Loucy (cell line): Measurements from ENCODE around the gene CAPN9.

Experiments
- H2AFZ ChIP-seq: fragments of 200-600 bp; sonication (generic); 2 replicates; pipeline ENCODE4 v1.6.0; 2016; ENCODE audit warnings: antibody characterized with exemption, mild to moderate bottlenecking, low read length, moderate library complexity
- H3F3A ChIP-seq: fragments of 200-600 bp; 2 replicates; pipeline ENCODE4 v1.6.0; 2016; ENCODE audit warnings: antibody characterized with exemption, low read depth, mild to moderate bottlenecking
- H3K27me3 ChIP-seq: fragments of 200-600 bp; sonication (generic); 2 replicates; pipeline ENCODE4 v1.6.1; 2014; ENCODE audit warnings: low read length, mild to moderate bottlenecking; ENCODE audit not compliant: insufficient read depth, poor library complexity, severe bottlenecking
- H3K36me3 ChIP-seq: fragments of 200-600 bp; sonication (generic); 2 replicates; pipeline ENCODE4 v1.6.1; 2016; ENCODE audit warnings: low read length; ENCODE audit not compliant: insufficient read depth
- H3K4me1 ChIP-seq: fragments of 200-600 bp; sonication (generic); 2 replicates; pipeline ENCODE4 v1.5.1; 2014; ENCODE audit warnings: low read length, mild to moderate bottlenecking; ENCODE audit not compliant: insufficient read depth, poor library complexity, severe bottlenecking
- H3K4me2 ChIP-seq: fragments of 200-600 bp; sonication (generic); 2 replicates; pipeline ENCODE4 v1.6.0; 2014; ENCODE audit warnings: antibody characterized with exemption, low read length, low read depth, mild to moderate bottlenecking; ENCODE audit not compliant: poor library complexity, severe bottlenecking
- H3K4me3 ChIP-seq: fragments of 200-600 bp; sonication (generic); 2 replicates; pipeline ENCODE4 v1.5.1; 2014; ENCODE audit warnings: low read length, mild to moderate bottlenecking, mixed read lengths; ENCODE audit not compliant: poor library complexity, severe bottlenecking
- H3K79me2 ChIP-seq: fragments of 200-600 bp; sonication (generic); 2 replicates; pipeline ENCODE4 v1.6.1; 2014; ENCODE audit warnings: low read length; ENCODE audit not compliant: insufficient read depth
- H3K9ac ChIP-seq: fragments of 200-600 bp; sonication (generic); 2 replicates; pipeline ENCODE4 v1.6.0; 2014; ENCODE audit warnings: mild to moderate bottlenecking, low read depth, low read length, moderate library complexity; ENCODE audit not compliant: poor library complexity, severe bottlenecking
- H3K9me2 ChIP-seq: fragments of 200-600 bp; sonication (generic); replicated peaks from 2 replicates; pipeline ENCODE4 v1.6.1; 2016; ENCODE audit warnings: low read depth, low read length, mixed read lengths
- H3K9me3 ChIP-seq: fragments of 200-600 bp; sonication (generic); 2 replicates; pipeline ENCODE4 v1.6.1; 2014; ENCODE audit warnings: mild to moderate bottlenecking, antibody characterized with exemption, low read length, low read depth; ENCODE audit not compliant: insufficient read depth
- H4K20me1 ChIP-seq: fragments of 200-600 bp; sonication (generic); 2 replicates; pipeline ENCODE4 v1.6.0; 2014; ENCODE audit warnings: antibody characterized with exemption, low read length, mild to moderate bottlenecking; ENCODE audit not compliant: insufficient read depth, poor library complexity, severe bottlenecking
- CTCF ChIP-seq: fragments of 200-600 bp; sonication (generic); conservative IDR thresholded peaks from 2 replicates; pipeline ENCODE4 v1.5.1; 2014; ENCODE audit warnings: mild to moderate bottlenecking, antibody characterized with exemption, low read length
- EZH2phosphoT487 ChIP-seq: fragments of 200-600 bp; IDR thresholded peaks from 2 replicates; pipeline ENCODE4 v1.6.1; 2018; ENCODE audit warnings: antibody characterized with exemption, mild to moderate bottlenecking, moderate library complexity, borderline replicate concordance

The CAPN9 gene

GRCh38 chr1:230735447-230735846 lies 11.7 kb upstream of the CAPN9 start:
- no peaks in the 10 kb centered on the region for H3K79me2 ChIP-seq
- no peaks in the 10 kb centered on the region for H3K27me3 ChIP-seq
- H3F3A ChIP-seq, result no peaks in the 10 kb centered on the region
- H4K20me1 ChIP-seq, result no peaks in the 10 kb centered on the region
- H3K4me1 ChIP-seq, result no peaks in the 10 kb centered on the region
- H3K9me2 ChIP-seq, result no peaks in the 10 kb centered on the region
- H3K36me3 ChIP-seq, result no peaks in the 10 kb centered on the region
- H2AFZ ChIP-seq, result no peak overlapping the region
- TF ChIP-seq EZH2phosphoT487 (no peak), CTCF (no peak)
- H3K4me2 ChIP-seq, result no peak overlapping the region
- H3K4me3 ChIP-seq, result no peak overlapping the region
- no peak overlapping the region for H3K9ac ChIP-seq
- no peaks in the 10 kb centered on the region for H3K9me3 ChIP-seq

GRCh38 chr1:230737622-230738262 lies 9.4 kb upstream of the CAPN9 start:
- H4K20me1 ChIP-seq, result no peaks in the 10 kb centered on the region
- H3K9ac ChIP-seq, result no peak overlapping the region
- no peaks in the 10 kb centered on the region for H3K4me1 ChIP-seq
- no peaks in the 10 kb centered on the region for H3K9me3 ChIP-seq
- no peaks in the 10 kb centered on the region for H3K36me3 ChIP-seq
- no peak overlapping the region for H3K4me2 ChIP-seq
- TF ChIP-seq EZH2phosphoT487 (no peak), CTCF (no peak)
- no peaks in the 10 kb centered on the region for H3K27me3 ChIP-seq
- no peak overlapping the region for H3K4me3 ChIP-seq
- no peaks in the 10 kb centered on the region for H3K79me2 ChIP-seq
- H3K9me2 ChIP-seq, result no peaks in the 10 kb centered on the region
- H2AFZ ChIP-seq, result no peak overlapping the region
- H3F3A ChIP-seq, result no peaks in the 10 kb centered on the region

GRCh38 chr1:230739564-230740290 lies 7.5 kb upstream of the CAPN9 start:
- H3K4me2 ChIP-seq, result no peak overlapping the region
- no peak for TF ChIP-seq EZH2phosphoT487
- TF ChIP-seq CTCF, result no peak
- H3K9ac ChIP-seq, result no peak overlapping the region
- H3K4me1 ChIP-seq, result no peaks in the 10 kb centered on the region
- H3K4me3 ChIP-seq, result no peak overlapping the region
- H3K27me3 ChIP-seq, result no peaks in the 10 kb centered on the region
- H3K36me3 ChIP-seq, result no peaks in the 10 kb centered on the region
- no peaks in the 10 kb centered on the region for H3F3A ChIP-seq
- H2AFZ ChIP-seq, result no peak overlapping the region
- H3K79me2 ChIP-seq, result no peaks in the 10 kb centered on the region
- no peaks in the 10 kb centered on the region for H4K20me1 ChIP-seq
- H3K9me3 ChIP-seq, result no peaks in the 10 kb centered on the region
- no peaks in the 10 kb centered on the region for H3K9me2 ChIP-seq
